ENCODE measurements around the gene F5. TPM values are rescaled to one million over a fixed set of nuclear protein-coding genes. Genes with fewer than 3 reads are reported as not detected.

F5 gene
- polyA plus RNA-seq, 3 donors: 6.5 to 14.5 (median 7.1) TPM

- Mint-ChIP-seq H3K4me3 (peak overlapping the region; percentile 16 to 44), H3K36me3 (peaks cover 2 to 5% of the 10 kb centered on the region in 2 donors), H3K27ac (peak overlapping the region in 3 of 7 donors; percentile 22 to 77 (median 44)), H3K4me1 (peaks cover 40% of the 10 kb centered on the region), H3K9me3 (peaks cover 0 to 2% (median 0%) of the 10 kb centered on the region in 7 donors), H3K27me3 (ENCODE audit: low read depth in 3 of 3) (peaks cover 0 to 3% (median 3%) of the 10 kb centered on the region in 3 donors)
- H3K27me3 ChIP-seq (ENCODE audit: control insufficient read depth in 2 of 2, insufficient read depth in 2 of 2, low read length in 2 of 2): no peaks in the 10 kb centered on the region
- TF ChIP-seq CTCF (IDR thresholded peaks at IDR 0.05): no peak
- H3K9me3 ChIP-seq (replicated peaks in 1 of 2; ENCODE audit: control insufficient read depth in 1 of 2, insufficient read depth in 1 of 2, low read length in 2 of 2): no peaks in the 10 kb centered on the region
- H2AFZ ChIP-seq (ENCODE audit: insufficient read depth, low read depth, low read length, poor library complexity, severe bottlenecking): no peak overlapping the region
- no peak for DNase-seq
- no peak overlapping the region for H3K9ac ChIP-seq (ENCODE audit: insufficient read depth, low read length, poor library complexity, severe bottlenecking)
- H3K79me2 ChIP-seq (ENCODE audit: insufficient read depth, low read length): peaks cover 37% of the 10 kb centered on the region
- H3K4me3 ChIP-seq (replicated peaks in 1 of 3; ENCODE audit: low read depth in 2 of 3, low read length in 3 of 3): no peak overlapping the region
- no peaks in the 10 kb centered on the region for H4K20me1 ChIP-seq (ENCODE audit: insufficient read depth, low read length)
- H3K36me3 ChIP-seq (replicated peaks in 1 of 2; ENCODE audit: control insufficient read depth in 1 of 2, insufficient read depth in 2 of 2, low read length in 2 of 2): no peaks in the 10 kb centered on the region
- 37% methylated on average over 4 of the region's 5 CpGs for WGBS (ENCODE audit: insufficient coverage)
- intact Hi-C loops (cut with micrococcal nuclease): no loop called here
- H3K27ac ChIP-seq (ENCODE audit: low read depth in 1 of 2, low read length in 2 of 2): no peak overlapping the region
- H3K4me1 ChIP-seq (ENCODE audit: control insufficient read depth in 1 of 2, insufficient read depth in 2 of 2, low read length in 2 of 2): peaks cover 33 to 39% of the 10 kb centered on the region in 2 donors
- peak overlapping the region; percentile 82 for H3K4me2 ChIP-seq (replicated peaks; ENCODE audit: extremely low read depth, low read length, poor library complexity, severe bottlenecking)
These were observed 102.7 kb downstream of the F5 start for GRCh38 chr1:169483500-169483966.

- H3K27me3 ChIP-seq (ENCODE audit: control insufficient read depth in 2 of 2, insufficient read depth in 2 of 2, low read length in 2 of 2): no peaks in the 10 kb centered on the region
- no peaks in the 10 kb centered on the region for H4K20me1 ChIP-seq (ENCODE audit: insufficient read depth, low read length)
- DNase-seq: no peak
- WGBS (ENCODE audit: insufficient coverage): no CpG with 5 or more reads among the region's 1 CpG
- H3K4me3 ChIP-seq (replicated peaks in 1 of 3; ENCODE audit: low read depth in 2 of 3, low read length in 3 of 3): no peak overlapping the region
- H2AFZ ChIP-seq (ENCODE audit: insufficient read depth, low read depth, low read length, poor library complexity, severe bottlenecking): no peak overlapping the region
- H3K4me2 ChIP-seq (replicated peaks; ENCODE audit: extremely low read depth, low read length, poor library complexity, severe bottlenecking): no peak overlapping the region
- H3K79me2 ChIP-seq (ENCODE audit: insufficient read depth, low read length): peaks cover 40% of the 10 kb centered on the region
- H3K9me3 ChIP-seq (replicated peaks in 1 of 2; ENCODE audit: control insufficient read depth in 1 of 2, insufficient read depth in 1 of 2, low read length in 2 of 2): no peaks in the 10 kb centered on the region
- H3K9ac ChIP-seq (ENCODE audit: insufficient read depth, low read length, poor library complexity, severe bottlenecking): no peak overlapping the region
- H3K4me1 ChIP-seq (ENCODE audit: control insufficient read depth in 1 of 2, insufficient read depth in 2 of 2, low read length in 2 of 2): peaks cover 19 to 26% of the 10 kb centered on the region in 2 donors
- intact Hi-C loops (cut with micrococcal nuclease): no loop called here
- H3K36me3 ChIP-seq (replicated peaks in 1 of 2; ENCODE audit: control insufficient read depth in 1 of 2, insufficient read depth in 2 of 2, low read length in 2 of 2): no peaks in the 10 kb centered on the region
- Mint-ChIP-seq H3K4me1 (peaks cover 31% of the 10 kb centered on the region), H3K27ac (no peak overlapping the region), H3K27me3 (ENCODE audit: low read depth in 3 of 3) (peaks cover 0 to 3% (median 0%) of the 10 kb centered on the region in 3 donors), H3K9me3 (peaks cover 0 to 2% (median 0%) of the 10 kb centered on the region in 7 donors), H3K36me3 (peaks cover 15 to 21% of the 10 kb centered on the region in 2 donors), H3K4me3 (no peak overlapping the region)
- H3K27ac ChIP-seq (ENCODE audit: low read depth in 1 of 2, low read length in 2 of 2): no peak overlapping the region
- TF ChIP-seq CTCF (IDR thresholded peaks at IDR 0.05): no peak
These were observed 106.8 kb downstream of the F5 start for GRCh38 chr1:169479363-169480066.

Measured in CD14-positive monocyte (primary cell).